IgD-negative memory B cell (primary cell): ENCODE results near the gene KRTAP10-9. TPM values are rescaled to one million over a fixed set of nuclear protein-coding genes. Genes with fewer than 3 reads are reported as not detected.
"Not testable (repeated sequence)": the region's sequence is repeated elsewhere in the genome, so short reads cannot be mapped to it uniquely, and the experiment has no call there.

Experiments
- H3K27ac Mint-ChIP-seq, 3 donors: one replicate each; pipeline ENCODE4 v1.8.0; 2020 to 2022; ENCODE audit warnings: mild to moderate bottlenecking in 3 of 3, mixed read lengths in 3 of 3, moderate library complexity in 1 of 3
- H3K27me3 Mint-ChIP-seq: one replicate; pipeline ENCODE4 v1.8.0; 2021; ENCODE audit warnings: mixed read lengths
- H3K36me3 Mint-ChIP-seq: one replicate; pipeline ENCODE4 v1.8.0; 2020; ENCODE audit warnings: mild to moderate bottlenecking, mixed read lengths
- H3K4me1 Mint-ChIP-seq, 3 donors: one replicate each; pipeline ENCODE4 v1.8.0; 2020 to 2022; ENCODE audit warnings: mixed read lengths in 3 of 3, mild to moderate bottlenecking in 1 of 3
- H3K4me3 Mint-ChIP-seq, 4 donors: one replicate each; pipeline ENCODE4 v1.8.0; 2020 to 2022; ENCODE audit warnings: mild to moderate bottlenecking in 4 of 4, mixed read lengths in 4 of 4, moderate library complexity in 3 of 4
- H3K9me3 Mint-ChIP-seq, 3 donors: one replicate each; pipeline ENCODE4 v1.8.0; 2020 to 2021; ENCODE audit warnings: mixed read lengths in 3 of 3, mild to moderate bottlenecking in 1 of 3
- polyA plus RNA-seq: library from polyadenylated mRNA; unstranded; fragments of 300-500 nt; fragmentation: Illumina TruSeq; gene quantifications from one replicate; pipeline ENCODE4 v1.2.3, GENCODE V29; 2021

Gene KRTAP10-9
- polyA plus RNA-seq, 1 donor from 2014 or later, result not detected

DNA sequence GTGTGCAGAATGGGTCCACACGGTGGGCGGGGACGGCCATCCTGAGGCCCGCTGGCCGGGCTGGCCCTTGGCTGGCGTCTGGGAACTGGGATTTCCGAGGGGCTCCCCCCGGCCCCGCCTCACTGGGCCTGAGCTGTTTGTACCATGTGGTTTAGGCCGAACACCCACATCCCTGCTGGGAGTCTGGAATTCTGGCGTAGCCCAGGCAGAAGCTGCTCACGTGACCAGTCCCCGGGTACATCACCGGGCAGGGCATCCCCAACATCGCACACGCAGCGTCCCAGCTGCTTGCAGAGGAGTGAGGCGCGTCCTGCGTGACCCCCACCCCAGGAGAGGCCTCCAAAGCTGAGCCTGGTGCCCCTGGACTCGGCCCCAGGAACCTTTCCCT, 24.4 kb upstream of the KRTAP10-9 start:
- Mint-ChIP-seq H3K4me3 (no peak overlapping the region), H3K27me3 (peaks cover 24% of the 10 kb centered on the region), H3K9me3 (peaks cover 4 to 11% (median 11%) of the 10 kb centered on the region in 3 donors), H3K36me3 (peaks cover 2% of the 10 kb centered on the region), H3K4me1 (peaks cover 0 to 1% (median 0%) of the 10 kb centered on the region in 3 donors), H3K27ac (no peak overlapping the region)

GRCh38 chr21:44603109-44603875, 23.6 kb upstream of the KRTAP10-9 start:
- no peak overlapping the region for H3K4me3 Mint-ChIP-seq
- H3K4me1 Mint-ChIP-seq, result peaks cover 0 to 1% (median 0%) of the 10 kb centered on the region in 3 donors
- H3K27me3 Mint-ChIP-seq, result peaks cover 24% of the 10 kb centered on the region
- H3K27ac Mint-ChIP-seq, result no peak overlapping the region
- H3K9me3 Mint-ChIP-seq, result peaks cover 4 to 18% (median 13%) of the 10 kb centered on the region in 3 donors
- H3K36me3 Mint-ChIP-seq, result peaks cover 2% of the 10 kb centered on the region

DNA sequence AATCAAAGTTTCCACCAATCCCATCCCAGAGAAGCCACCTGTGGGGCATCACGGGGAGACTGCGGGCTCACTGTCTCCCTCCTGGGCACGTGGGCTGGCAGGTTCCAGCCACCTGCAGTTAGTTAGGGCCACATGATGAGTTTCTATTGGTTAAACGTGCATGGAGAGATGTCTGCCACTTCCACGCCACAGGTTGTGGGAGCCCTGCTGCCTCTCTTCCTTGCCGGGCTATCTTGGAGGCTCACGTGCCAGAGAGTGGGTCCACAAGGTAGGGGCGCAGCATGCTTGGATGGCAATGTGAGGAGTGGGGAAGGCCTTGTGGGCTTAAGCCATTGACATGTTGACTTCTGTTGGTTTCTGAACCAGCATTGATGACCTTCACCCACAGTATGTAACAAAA, 23.0 kb upstream of the KRTAP10-9 start:
- H3K4me3 Mint-ChIP-seq, result no peak overlapping the region
- H3K27me3 Mint-ChIP-seq, result peaks cover 24% of the 10 kb centered on the region
- H3K4me1 Mint-ChIP-seq, result peaks cover 0 to 1% (median 0%) of the 10 kb centered on the region in 3 donors
- peaks cover 5 to 15% (median 12%) of the 10 kb centered on the region in 3 donors for H3K9me3 Mint-ChIP-seq
- no peaks in the 10 kb centered on the region for H3K36me3 Mint-ChIP-seq
- H3K27ac Mint-ChIP-seq, result no peak overlapping the region

- H3K36me3 Mint-ChIP-seq, result no peaks in the 10 kb centered on the region
- peaks cover 21% of the 10 kb centered on the region for H3K27me3 Mint-ChIP-seq
- H3K4me1 Mint-ChIP-seq, result peaks cover 0 to 1% (median 0%) of the 10 kb centered on the region in 3 donors
- peaks cover 15 to 31% (median 19%) of the 10 kb centered on the region in 3 donors for H3K9me3 Mint-ChIP-seq
- H3K27ac Mint-ChIP-seq, result no peak overlapping the region
- no peak overlapping the region for H3K4me3 Mint-ChIP-seq
These were observed 20.4 kb upstream of the KRTAP10-9 start for GRCh38 chr21:44606495-44606894.

- H3K4me1 Mint-ChIP-seq, result no peaks in the 10 kb centered on the region
- peaks cover 12 to 32% (median 21%) of the 10 kb centered on the region in 3 donors for H3K9me3 Mint-ChIP-seq
- peak overlapping the region in 1 of 4 donors; percentile 38 for H3K4me3 Mint-ChIP-seq
- H3K27ac Mint-ChIP-seq, result peak overlapping the region in 1 of 3 donors; percentile 12
- peaks cover 12% of the 10 kb centered on the region for H3K27me3 Mint-ChIP-seq
- H3K36me3 Mint-ChIP-seq, result no peaks in the 10 kb centered on the region
These were observed 17.7 kb upstream of the KRTAP10-9 start for GRCh38 chr21:44609193-44609592.

GRCh38 chr21:44610157-44610843, 16.6 kb upstream of the KRTAP10-9 start:
- not testable (repeated sequence) for H3K27me3 Mint-ChIP-seq, H3K36me3 Mint-ChIP-seq, H3K4me3 Mint-ChIP-seq, H3K4me1 Mint-ChIP-seq, H3K27ac Mint-ChIP-seq
- H3K9me3 Mint-ChIP-seq, result peaks cover 10 to 27% (median 21%) of the 10 kb centered on the region in 3 donors

DNA sequence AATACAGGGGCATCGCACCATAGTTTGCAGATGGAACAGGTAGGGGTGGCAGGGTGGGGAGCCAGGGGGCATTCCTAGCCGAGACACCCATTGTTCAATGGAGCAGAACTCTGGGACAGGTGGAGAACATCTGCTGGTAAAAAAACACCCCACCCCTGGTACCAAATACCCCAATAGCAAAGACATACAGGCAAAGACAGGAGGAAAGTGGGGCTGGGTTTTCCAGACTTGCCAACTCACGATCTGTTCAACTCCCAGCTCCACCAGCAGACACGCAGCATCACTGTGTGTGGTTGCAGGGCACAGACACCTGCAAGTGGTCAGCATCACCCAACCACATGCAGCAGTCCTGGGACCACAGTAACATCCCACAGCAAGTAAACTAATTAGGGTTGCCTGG, 15.3 kb upstream of the KRTAP10-9 start:
- H3K36me3 Mint-ChIP-seq, result no peaks in the 10 kb centered on the region
- no peak overlapping the region for H3K4me3 Mint-ChIP-seq
- H3K27ac Mint-ChIP-seq, result no peak overlapping the region
- peaks cover 8 to 27% (median 18%) of the 10 kb centered on the region in 3 donors for H3K9me3 Mint-ChIP-seq
- no peaks in the 10 kb centered on the region for H3K4me1 Mint-ChIP-seq
- peaks cover 7% of the 10 kb centered on the region for H3K27me3 Mint-ChIP-seq

- Mint-ChIP-seq H3K9me3 (peaks cover 6 to 27% (median 17%) of the 10 kb centered on the region in 3 donors), H3K27ac (no peak within 1 kb of the TSS), H3K4me3 (no peak within 1 kb of the TSS), H3K4me1 (no peaks in the 10 kb centered on the region), H3K36me3 (no peaks in the 10 kb centered on the region), H3K27me3 (peaks cover 4% of the 10 kb centered on the region)
These were observed 14.8 kb upstream of the KRTAP10-9 start, which contains the start of gene KRTAP10-8 for GRCh38 chr21:44612029-44612486. Gene KRTAP10-8, plus strand, starts transcription at chr21:44612079. Its CDS starts 22 bp downstream, at chr21:44612101.

GRCh38 chr21:44612669-44613229, 14.1 kb upstream of the KRTAP10-9 start:
- H3K27me3 Mint-ChIP-seq, result peaks cover 3% of the 10 kb centered on the region
- no peaks in the 10 kb centered on the region for H3K4me1 Mint-ChIP-seq
- H3K27ac Mint-ChIP-seq, result no peak overlapping the region
- peak overlapping the region in 1 of 4 donors; percentile 64 for H3K4me3 Mint-ChIP-seq
- no peaks in the 10 kb centered on the region for H3K36me3 Mint-ChIP-seq
- H3K9me3 Mint-ChIP-seq, result peaks cover 5 to 26% (median 17%) of the 10 kb centered on the region in 3 donors

DNA sequence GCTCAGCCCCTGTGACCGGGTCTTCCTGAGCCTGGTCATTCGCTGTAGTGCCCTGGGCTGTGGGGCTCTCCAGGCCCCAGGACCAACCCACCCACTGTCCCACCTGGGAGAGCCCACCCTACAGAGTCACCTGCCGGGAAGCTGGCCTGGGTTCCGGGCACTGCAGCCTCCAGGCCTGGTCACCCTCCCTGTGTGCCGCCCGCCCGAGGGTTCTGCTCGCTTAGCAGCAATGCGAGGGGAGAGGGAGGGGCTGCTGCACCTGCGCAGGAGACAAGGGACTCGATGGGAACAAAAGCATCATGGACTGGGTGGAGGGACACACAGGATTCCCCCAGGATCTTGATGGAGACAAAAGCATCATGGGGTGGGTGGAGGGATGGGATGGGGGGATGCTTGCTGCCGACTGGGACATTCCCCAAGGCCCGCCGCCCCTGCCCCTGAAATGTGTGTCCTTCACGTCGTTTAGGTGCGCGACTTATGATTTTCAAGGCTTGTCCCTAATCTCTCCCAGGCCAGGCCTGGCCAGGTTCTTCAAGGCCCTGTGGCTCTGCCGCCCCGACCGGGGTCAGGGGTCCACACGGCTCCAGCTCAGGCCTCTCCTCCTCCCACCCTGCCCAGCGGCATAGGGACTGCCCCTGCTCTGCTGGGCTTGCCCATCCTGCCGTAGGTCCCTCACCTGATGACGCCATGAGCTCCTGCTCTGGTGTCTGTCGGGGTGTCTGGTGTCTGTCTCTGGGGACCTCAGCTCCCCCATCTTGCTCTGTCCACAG, 13.3 kb upstream of the KRTAP10-9 start:
- H3K9me3 Mint-ChIP-seq, result peaks cover 4 to 20% (median 17%) of the 10 kb centered on the region in 3 donors
- peaks cover 3% of the 10 kb centered on the region for H3K27me3 Mint-ChIP-seq
- peaks cover 3 to 6% (median 5%) of the 10 kb centered on the region in 3 donors for H3K4me1 Mint-ChIP-seq
- no peaks in the 10 kb centered on the region for H3K36me3 Mint-ChIP-seq
- no peak overlapping the region for H3K27ac Mint-ChIP-seq
- peak overlapping the region in 1 of 4 donors; percentile 8 for H3K4me3 Mint-ChIP-seq

GRCh38 chr21:44614161-44614631, 12.7 kb upstream of the KRTAP10-9 start:
- Mint-ChIP-seq H3K4me3 (no peak overlapping the region), H3K27me3 (peaks cover 3% of the 10 kb centered on the region), H3K27ac (peak overlapping the region in 1 of 3 donors; percentile 59), H3K9me3 (peaks cover 3 to 20% (median 15%) of the 10 kb centered on the region in 3 donors), H3K4me1 (peaks cover 9 to 12% (median 11%) of the 10 kb centered on the region in 3 donors), H3K36me3 (no peaks in the 10 kb centered on the region)

GRCh38 chr21:44614961-44615391, 11.9 kb upstream of the KRTAP10-9 start:
- H3K4me3 Mint-ChIP-seq, result no peak overlapping the region
- H3K9me3 Mint-ChIP-seq, result peaks cover 4 to 21% (median 13%) of the 10 kb centered on the region in 3 donors
- peaks cover 11 to 17% (median 15%) of the 10 kb centered on the region in 3 donors for H3K4me1 Mint-ChIP-seq
- H3K36me3 Mint-ChIP-seq, result no peaks in the 10 kb centered on the region
- peaks cover 3% of the 10 kb centered on the region for H3K27me3 Mint-ChIP-seq
- H3K27ac Mint-ChIP-seq, result peak overlapping the region in 1 of 3 donors; percentile 59

GRCh38 chr21:44615466-44615865, 11.4 kb upstream of the KRTAP10-9 start:
- H3K27ac Mint-ChIP-seq, result no peak overlapping the region
- peaks cover 11 to 17% (median 15%) of the 10 kb centered on the region in 3 donors for H3K4me1 Mint-ChIP-seq
- no peak overlapping the region for H3K4me3 Mint-ChIP-seq

More at GRCh38 chr21:44615466-44615865, 11.4 kb upstream of the KRTAP10-9 start:
- Mint-ChIP-seq H3K9me3 (peaks cover 6 to 24% (median 16%) of the 10 kb centered on the region in 3 donors), H3K27me3 (peaks cover 3% of the 10 kb centered on the region), H3K36me3 (no peaks in the 10 kb centered on the region)
